Gastroesophageal sphincter (tissue), 3 donors: ENCODE measurements around the gene PLPPR4.

Experiments used
- CTCF ChIP-seq, 4 experiments: fragments of 200-600 bp in 2 of 4; fragments of 450-650 bp in 2 of 4; sonication (generic) in 1 of 4; IDR thresholded peaks; one replicate each; pipeline ENCODE4 v1.5.1; 2017 to 2019; ENCODE audit warnings: antibody characterized with exemption in 4 of 4, mild to moderate bottlenecking in 2 of 4, moderate library complexity in 2 of 4
- EP300 ChIP-seq: sonication (generic); formaldehyde crosslinking; IDR thresholded peaks from one replicate; pipeline ENCODE4 v1.6.1; 2017; ENCODE audit warnings: antibody characterized with exemption, mild to moderate bottlenecking
- POLR2A ChIP-seq, 2 donors: fragments of 450-650 bp; IDR thresholded peaks; one replicate each; pipeline ENCODE4 v1.6.1; 2017; ENCODE audit warnings: antibody characterized with exemption in 2 of 2, mild to moderate bottlenecking in 2 of 2, moderate library complexity in 1 of 2
- POLR2AphosphoS5 ChIP-seq: sonication (generic); formaldehyde crosslinking; IDR thresholded peaks from one replicate; pipeline ENCODE4 v1.6.1; 2017; ENCODE audit warnings: antibody characterized with exemption

- TF ChIP-seq EP300 (no peak), POLR2AphosphoS5 (no peak), CTCF (IDR thresholded peaks at IDR 0.05) (no peak), POLR2A (IDR thresholded peaks at IDR 0.05) (no peak)
These were observed 27.5 kb upstream of the PLPPR4 start for GRCh38 chr1:99236756-99237155.
